ENCODE results near the gene THRAP3.
"Not testable (repeated sequence)": the region's sequence is repeated elsewhere in the genome, so short reads cannot be mapped to it uniquely, and the experiment has no call there.

The THRAP3 gene

DNA sequence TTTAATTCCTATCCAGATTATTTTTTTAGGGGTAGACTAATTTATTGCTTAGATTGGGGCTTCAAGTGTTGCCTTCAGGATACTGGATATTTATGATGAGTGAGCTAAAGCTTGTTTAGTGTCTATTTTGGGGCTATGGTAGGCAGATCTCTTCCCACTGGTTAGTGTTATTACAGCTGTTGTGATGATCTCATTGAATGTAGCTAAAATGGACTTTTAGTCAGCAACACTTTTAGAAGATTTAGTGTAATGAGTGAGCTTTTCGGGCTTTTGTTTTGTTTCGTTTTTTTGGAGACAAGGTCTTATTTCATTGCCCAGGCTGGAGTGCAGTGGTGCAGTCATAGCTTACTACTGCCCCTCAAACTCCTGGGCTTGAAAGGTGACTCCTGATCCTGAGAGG is 14.2 kb downstream of the THRAP3 start:
- H3K9ac ChIP-seq (ENCODE audit: low read length), result no peak overlapping the region
- H3K9me3 ChIP-seq (ENCODE audit: control insufficient read depth, low read length), result no peaks in the 10 kb centered on the region
- no peaks in the 10 kb centered on the region for H3K36me3 ChIP-seq (ENCODE audit: control insufficient read depth, insufficient read depth, low read length)
- H3K4me3 ChIP-seq (ENCODE audit: low read length), result no peak overlapping the region
- no peaks in the 10 kb centered on the region for H3K27me3 ChIP-seq (ENCODE audit: control insufficient read depth, insufficient read depth, low read length)
- peaks cover 20% of the 10 kb centered on the region for H3K4me1 ChIP-seq (ENCODE audit: control insufficient read depth, insufficient read depth, low read length)

DNA sequence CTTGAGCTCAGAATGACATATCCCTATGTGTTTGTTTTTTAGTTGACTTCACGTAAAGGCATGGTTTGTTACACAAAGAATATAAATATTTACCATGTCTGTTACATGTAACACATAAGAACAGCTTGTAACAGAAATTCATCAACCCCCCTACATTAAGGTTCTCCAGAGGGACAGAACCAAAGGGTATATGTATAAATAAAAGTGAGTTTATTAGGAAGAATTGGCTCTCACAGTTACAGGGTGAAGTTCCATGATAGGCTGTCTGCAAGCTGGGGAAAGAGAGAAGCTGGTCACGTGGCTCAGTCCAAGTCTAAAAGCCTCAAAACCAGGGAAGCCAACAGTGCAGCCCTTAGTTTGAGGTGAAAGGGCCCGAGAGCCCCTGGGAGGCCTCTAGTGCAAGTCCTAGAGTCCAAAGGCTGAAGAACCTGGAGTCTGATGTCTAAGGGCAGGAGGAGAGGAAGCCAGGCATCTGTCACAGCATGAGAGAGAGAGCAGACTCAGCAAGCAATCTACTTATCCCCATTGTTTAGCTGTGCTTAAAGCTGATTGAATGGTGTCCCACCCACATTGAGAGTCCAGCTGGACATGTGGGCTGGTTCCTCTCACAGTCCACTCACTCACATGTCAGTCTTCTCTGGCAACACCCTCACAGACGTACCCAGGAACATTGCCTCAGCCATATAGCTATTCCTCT is 15.8 kb downstream of the THRAP3 start:
- H3K36me3 ChIP-seq (ENCODE audit: control insufficient read depth, insufficient read depth, low read length), result no peaks in the 10 kb centered on the region
- no peak overlapping the region for H3K9ac ChIP-seq (ENCODE audit: low read length)
- H3K27me3 ChIP-seq (ENCODE audit: control insufficient read depth, insufficient read depth, low read length), result no peaks in the 10 kb centered on the region
- H3K4me3 ChIP-seq (ENCODE audit: low read length), result no peak overlapping the region
- no peaks in the 10 kb centered on the region for H3K9me3 ChIP-seq (ENCODE audit: control insufficient read depth, low read length)
- peaks cover 18% of the 10 kb centered on the region for H3K4me1 ChIP-seq (ENCODE audit: control insufficient read depth, insufficient read depth, low read length)

DNA sequence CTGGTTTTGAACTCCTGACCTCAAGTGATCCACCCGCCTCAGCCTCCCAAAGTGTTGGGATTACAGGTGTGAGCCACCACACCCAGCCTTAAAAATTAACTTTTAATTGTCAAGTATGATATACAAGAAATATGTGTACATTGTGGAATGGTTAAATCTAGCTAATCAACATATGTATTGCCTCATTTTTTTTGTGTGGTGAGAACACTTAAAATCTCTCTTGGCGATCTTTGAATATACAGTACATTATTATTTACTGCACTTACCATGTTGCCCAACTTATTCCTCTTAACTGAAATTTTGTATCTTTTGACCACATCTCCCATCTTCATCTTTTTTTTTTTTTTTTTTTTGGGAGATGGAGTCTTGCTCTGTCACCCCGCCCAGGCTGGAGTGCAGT is 23.3 kb downstream of the THRAP3 start:
- Histone ChIP-seq H3K27me3 (ENCODE audit: control insufficient read depth, insufficient read depth, low read length) (no peaks in the 10 kb centered on the region), H3K4me3 (ENCODE audit: low read length) (no peak overlapping the region), H3K9me3 (ENCODE audit: control insufficient read depth, low read length) (no peaks in the 10 kb centered on the region), H3K4me1 (ENCODE audit: control insufficient read depth, insufficient read depth, low read length) (peaks cover 25% of the 10 kb centered on the region), H3K36me3 (ENCODE audit: control insufficient read depth, insufficient read depth, low read length) (no peaks in the 10 kb centered on the region), H3K9ac (ENCODE audit: low read length) (no peak overlapping the region)

DNA sequence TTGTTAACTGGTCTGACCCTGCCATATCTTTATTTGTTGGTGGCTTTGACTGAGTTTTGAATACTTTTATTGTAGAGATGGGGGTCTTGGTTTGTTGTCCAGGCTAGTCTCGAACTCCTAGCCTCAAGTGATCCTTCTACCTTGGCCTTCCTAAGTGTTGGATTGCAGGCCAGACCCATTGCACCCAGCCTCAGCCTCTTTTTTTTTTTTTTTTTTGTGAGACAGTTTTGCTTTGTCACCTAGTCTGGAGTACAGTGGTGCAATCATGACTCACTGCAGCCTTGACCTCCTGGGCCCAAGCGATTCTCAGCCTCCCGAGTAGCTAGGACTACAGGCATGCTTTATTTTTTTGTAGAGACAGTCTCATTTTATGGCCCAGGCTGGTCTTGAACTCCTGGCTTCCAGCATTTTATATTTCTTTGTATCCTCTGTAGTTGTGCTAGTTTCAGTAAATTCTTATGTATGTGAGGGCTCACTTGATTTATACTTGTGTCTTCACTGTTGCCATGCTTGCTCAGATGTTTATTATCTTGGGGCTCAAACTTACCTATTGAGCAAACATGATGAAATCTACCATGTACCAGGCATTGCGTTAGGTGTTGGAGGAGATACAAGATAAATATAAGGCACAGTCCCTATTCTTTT is 24.1 kb downstream of the THRAP3 start:
- no peaks in the 10 kb centered on the region for H3K36me3 ChIP-seq (ENCODE audit: control insufficient read depth, insufficient read depth, low read length)
- no peak overlapping the region for H3K9ac ChIP-seq (ENCODE audit: low read length)
- no peaks in the 10 kb centered on the region for H3K27me3 ChIP-seq (ENCODE audit: control insufficient read depth, insufficient read depth, low read length)
- H3K4me1 ChIP-seq (ENCODE audit: control insufficient read depth, insufficient read depth, low read length), result peaks cover 25% of the 10 kb centered on the region
- no peaks in the 10 kb centered on the region for H3K9me3 ChIP-seq (ENCODE audit: control insufficient read depth, low read length)
- no peak overlapping the region for H3K4me3 ChIP-seq (ENCODE audit: low read length)

DNA sequence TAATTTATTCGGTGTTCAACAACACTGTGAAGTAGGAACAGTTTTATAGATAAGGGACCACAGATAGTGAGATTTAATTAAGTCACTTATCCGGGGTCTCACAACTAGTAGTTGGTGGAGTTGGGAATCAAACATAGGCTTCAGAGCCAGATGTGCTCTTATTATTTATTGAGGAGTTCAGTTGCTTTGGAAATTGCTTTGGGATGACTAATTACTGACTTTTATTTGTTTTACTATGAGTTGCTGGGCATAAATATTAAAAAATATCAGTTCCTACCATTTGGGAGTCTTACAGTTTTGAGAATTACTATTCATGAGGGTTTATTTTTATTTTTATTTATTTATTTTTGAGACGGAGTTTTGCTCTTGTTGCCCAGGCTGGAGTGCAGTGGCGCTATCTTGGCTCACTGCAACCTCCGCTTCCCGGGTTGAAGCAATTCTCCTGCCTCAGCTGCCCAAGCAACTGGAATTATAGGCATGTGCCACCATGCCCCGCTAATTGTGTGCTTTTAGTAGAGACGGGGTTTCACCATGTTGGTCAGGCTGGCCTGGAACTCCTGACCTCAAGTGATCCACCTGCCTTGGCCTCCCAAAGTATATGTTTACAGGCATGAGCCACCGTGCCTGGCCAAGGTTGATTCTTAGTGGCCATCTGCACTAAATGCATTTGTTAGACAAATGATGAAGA is 27.7 kb downstream of the THRAP3 start:
- no peak overlapping the region for H3K4me3 ChIP-seq (ENCODE audit: low read length)
- H3K27me3 ChIP-seq (ENCODE audit: control insufficient read depth, insufficient read depth, low read length), result no peaks in the 10 kb centered on the region
- no peaks in the 10 kb centered on the region for H3K9me3 ChIP-seq (ENCODE audit: control insufficient read depth, low read length)
- no peaks in the 10 kb centered on the region for H3K36me3 ChIP-seq (ENCODE audit: control insufficient read depth, insufficient read depth, low read length)
- peaks cover 27% of the 10 kb centered on the region for H3K4me1 ChIP-seq (ENCODE audit: control insufficient read depth, insufficient read depth, low read length)
- H3K9ac ChIP-seq (ENCODE audit: low read length), result no peak overlapping the region

DNA sequence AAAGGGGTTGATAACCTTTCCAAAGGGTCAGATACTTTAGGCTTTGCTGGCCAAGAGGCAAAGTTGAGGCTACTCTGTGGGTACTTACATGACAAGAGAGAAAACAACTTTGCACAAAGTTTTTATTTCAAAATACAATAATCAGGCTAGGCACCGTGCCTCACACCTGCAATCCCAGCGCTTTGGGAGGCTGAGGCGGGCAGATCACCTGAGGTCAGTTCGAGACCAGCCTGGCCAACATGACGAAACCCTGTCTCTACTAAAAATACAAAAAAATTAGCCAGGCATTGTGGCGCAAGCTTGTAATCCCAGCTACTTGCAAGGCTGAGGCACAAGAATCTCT is 28.2 kb downstream of the THRAP3 start:
- H3K9me3 ChIP-seq (ENCODE audit: control insufficient read depth, low read length); H3K36me3 ChIP-seq (ENCODE audit: control insufficient read depth, insufficient read depth, low read length); H3K9ac ChIP-seq (ENCODE audit: low read length); H3K27me3 ChIP-seq (ENCODE audit: control insufficient read depth, insufficient read depth, low read length); H3K4me3 ChIP-seq (ENCODE audit: low read length): not testable (repeated sequence)
- H3K4me1 ChIP-seq (ENCODE audit: control insufficient read depth, insufficient read depth, low read length), result peaks cover 32% of the 10 kb centered on the region

DNA sequence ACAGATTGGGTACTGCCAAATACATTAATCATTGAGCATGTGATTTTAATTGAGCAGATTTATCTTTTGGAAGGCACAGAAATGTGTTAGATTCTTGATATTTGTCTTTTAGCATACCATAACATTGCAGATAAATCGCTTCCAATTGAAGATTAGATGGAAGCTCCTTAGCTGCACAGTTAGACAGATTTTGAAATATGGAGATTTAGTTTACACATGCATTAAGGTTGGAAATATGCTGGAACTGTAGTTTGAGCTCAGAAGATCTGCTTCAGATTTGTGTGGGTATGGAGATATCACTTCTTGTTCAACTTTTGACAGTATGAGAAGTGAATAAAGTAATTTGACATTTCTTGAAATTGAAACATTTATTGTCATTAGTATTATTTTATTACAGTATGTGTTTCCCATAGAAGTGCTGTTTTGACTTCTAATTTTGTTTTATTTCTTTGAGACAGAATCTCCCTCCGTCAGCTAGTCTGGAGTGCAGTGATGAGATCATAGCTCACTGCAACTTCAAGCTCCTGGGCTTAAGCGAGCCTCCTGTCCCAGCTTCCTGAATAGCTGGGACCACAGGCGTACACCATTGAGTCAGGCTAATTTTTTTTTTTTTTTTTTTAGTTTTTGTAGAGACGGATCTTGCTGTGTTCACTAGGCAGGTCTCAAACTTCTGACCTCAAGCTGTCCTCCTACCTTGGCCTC is 29.1 kb downstream of the THRAP3 start:
- H3K4me3 ChIP-seq (ENCODE audit: low read length), result no peak overlapping the region
- H3K4me1 ChIP-seq (ENCODE audit: control insufficient read depth, insufficient read depth, low read length), result peaks cover 34% of the 10 kb centered on the region
- no peaks in the 10 kb centered on the region for H3K9me3 ChIP-seq (ENCODE audit: control insufficient read depth, low read length)
- H3K9ac ChIP-seq (ENCODE audit: low read length), result no peak overlapping the region
- no peaks in the 10 kb centered on the region for H3K36me3 ChIP-seq (ENCODE audit: control insufficient read depth, insufficient read depth, low read length)
- no peaks in the 10 kb centered on the region for H3K27me3 ChIP-seq (ENCODE audit: control insufficient read depth, insufficient read depth, low read length)

DNA sequence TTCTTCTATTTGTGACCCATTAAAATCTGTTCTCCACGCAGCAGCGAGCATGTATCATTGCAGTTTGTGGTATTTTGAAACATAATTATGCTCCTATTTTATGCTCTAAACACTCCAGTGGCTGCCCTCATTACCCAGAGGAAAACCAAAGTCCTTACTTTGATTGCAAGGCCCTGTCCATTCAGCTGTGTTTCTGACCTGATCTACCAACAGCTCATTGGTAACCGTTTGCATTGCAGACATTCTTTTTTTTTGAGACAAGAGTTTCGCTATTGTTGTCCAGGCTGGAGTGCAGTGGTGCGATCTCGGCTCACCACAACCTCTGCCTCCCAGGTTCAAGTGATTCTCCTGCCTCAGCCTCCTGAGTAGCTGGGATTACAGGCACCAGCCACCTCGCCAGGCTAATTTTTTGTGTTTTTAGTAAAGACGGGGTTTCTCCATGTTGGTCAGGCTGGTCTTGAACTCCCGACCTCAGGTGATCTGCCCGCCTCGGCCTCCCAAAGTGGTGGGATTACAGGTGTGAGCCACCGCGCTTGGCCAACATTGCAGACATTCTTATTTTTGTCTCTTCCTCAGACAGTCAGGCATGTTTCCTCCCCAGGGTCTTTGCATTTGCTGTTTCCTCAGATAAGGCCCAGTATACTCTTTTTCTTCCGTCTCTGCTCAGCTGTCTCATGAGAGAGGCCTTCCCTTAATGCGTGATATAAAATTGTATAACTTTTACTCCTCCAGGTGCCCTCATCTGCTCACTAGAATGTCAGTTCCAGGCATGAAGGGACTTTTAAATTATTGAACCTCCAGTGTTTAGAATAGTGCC is 32.5 kb downstream of the THRAP3 start:
- H3K4me1 ChIP-seq (ENCODE audit: control insufficient read depth, insufficient read depth, low read length), result peaks cover 22% of the 10 kb centered on the region

DNA sequence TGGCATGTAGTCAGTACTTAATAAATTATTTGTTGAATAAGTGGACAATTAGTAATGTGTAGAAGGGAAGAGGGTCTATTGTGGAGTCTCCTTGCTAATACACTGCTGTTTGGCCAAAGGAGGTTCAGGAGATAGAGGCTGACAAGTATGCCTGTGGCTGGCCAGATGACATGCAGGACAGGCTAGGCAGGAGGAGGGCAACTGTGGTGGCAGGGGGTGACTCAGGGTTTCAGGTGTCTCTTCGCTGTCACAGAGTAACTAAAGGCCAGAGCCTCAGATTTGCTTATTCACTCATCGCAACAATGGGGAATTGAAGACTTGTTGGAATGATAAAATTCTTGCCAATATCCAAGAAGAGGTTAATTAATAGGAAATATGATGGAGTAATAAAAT is 33.1 kb downstream of the THRAP3 start:
- Histone ChIP-seq H3K27me3 (ENCODE audit: control insufficient read depth, insufficient read depth, low read length) (no peaks in the 10 kb centered on the region), H3K9ac (ENCODE audit: low read length) (no peak overlapping the region), H3K9me3 (ENCODE audit: control insufficient read depth, low read length) (no peaks in the 10 kb centered on the region), H3K4me3 (ENCODE audit: low read length) (no peak overlapping the region), H3K4me1 (ENCODE audit: control insufficient read depth, insufficient read depth, low read length) (peaks cover 22% of the 10 kb centered on the region), H3K36me3 (ENCODE audit: control insufficient read depth, insufficient read depth, low read length) (no peaks in the 10 kb centered on the region)

More for the DNA sequence above, 32.5 kb downstream of the THRAP3 start:
- no peaks in the 10 kb centered on the region for H3K36me3 ChIP-seq (ENCODE audit: control insufficient read depth, insufficient read depth, low read length)
- H3K9me3 ChIP-seq (ENCODE audit: control insufficient read depth, low read length), result no peaks in the 10 kb centered on the region
- H3K27me3 ChIP-seq (ENCODE audit: control insufficient read depth, insufficient read depth, low read length), result no peaks in the 10 kb centered on the region
- no peak overlapping the region for H3K4me3 ChIP-seq (ENCODE audit: low read length)
- no peak overlapping the region for H3K9ac ChIP-seq (ENCODE audit: low read length)

DNA sequence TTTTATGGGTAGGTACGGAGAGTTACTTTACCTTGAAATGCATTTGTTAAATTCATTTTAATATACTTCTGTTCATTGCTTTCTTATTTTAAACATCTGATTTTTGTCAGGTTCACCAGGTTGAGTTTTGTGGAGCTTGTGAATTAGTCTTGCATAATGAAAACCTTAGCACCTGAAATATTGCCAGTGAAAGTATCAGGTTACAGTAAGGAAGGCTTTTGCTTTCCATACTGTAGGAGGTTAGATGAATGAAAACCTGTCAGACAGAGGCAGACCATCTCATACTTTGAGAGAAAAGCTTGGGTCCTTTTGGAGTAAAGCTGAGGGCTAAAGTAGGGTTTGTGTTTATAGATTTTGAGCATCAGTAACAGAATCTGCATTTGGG is 34.7 kb downstream of the THRAP3 start:
- Histone ChIP-seq H3K9ac (ENCODE audit: low read length) (no peak overlapping the region), H3K4me3 (ENCODE audit: low read length) (no peak overlapping the region), H3K9me3 (ENCODE audit: control insufficient read depth, low read length) (no peaks in the 10 kb centered on the region), H3K27me3 (ENCODE audit: control insufficient read depth, insufficient read depth, low read length) (no peaks in the 10 kb centered on the region), H3K4me1 (ENCODE audit: control insufficient read depth, insufficient read depth, low read length) (peaks cover 22% of the 10 kb centered on the region), H3K36me3 (ENCODE audit: control insufficient read depth, insufficient read depth, low read length) (no peaks in the 10 kb centered on the region)

DNA sequence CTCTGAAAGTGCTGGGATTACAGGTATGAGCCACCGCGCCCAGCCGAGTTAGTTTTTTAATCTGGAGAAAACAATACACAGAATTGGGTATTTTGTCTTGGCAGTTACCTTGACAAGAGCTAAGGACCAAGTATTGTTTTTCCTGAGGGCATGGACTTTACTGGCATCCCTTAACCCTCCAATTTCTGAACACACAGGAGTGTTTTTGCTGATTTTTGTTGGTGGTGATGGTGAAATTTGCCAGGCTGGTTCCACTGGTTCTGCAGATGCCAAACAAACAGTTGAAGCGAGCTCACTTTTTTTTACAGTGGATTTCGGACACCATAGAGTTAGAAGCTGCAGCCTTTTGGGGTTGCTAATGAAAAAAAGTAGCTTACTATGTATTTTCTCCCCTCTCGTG is 44.7 kb downstream of the THRAP3 start:
- H3K9me3 ChIP-seq (ENCODE audit: control insufficient read depth, low read length), result no peaks in the 10 kb centered on the region
- peaks cover 27% of the 10 kb centered on the region for H3K4me1 ChIP-seq (ENCODE audit: control insufficient read depth, insufficient read depth, low read length)
- H3K9ac ChIP-seq (ENCODE audit: low read length), result no peak overlapping the region
- no peaks in the 10 kb centered on the region for H3K36me3 ChIP-seq (ENCODE audit: control insufficient read depth, insufficient read depth, low read length)
- H3K4me3 ChIP-seq (ENCODE audit: low read length), result no peak overlapping the region
- no peaks in the 10 kb centered on the region for H3K27me3 ChIP-seq (ENCODE audit: control insufficient read depth, insufficient read depth, low read length)

Measured in mucosa of stomach (tissue), 1 donor.